Activated T-cell treated with anti-CD3 and anti-CD28 coated beads for 24 hours (primary cell): ENCODE results near the gene ARSJ.
"Not testable (repeated sequence)": the region's sequence is repeated elsewhere in the genome, so short reads cannot be mapped to it uniquely, and the experiment has no call there.

Experiments
- DNase-seq: peaks from one replicate; pipeline ENCODE4 v3.0.0-alpha.2; 2020; ENCODE audit warnings: low read depth

ARSJ gene

DNA sequence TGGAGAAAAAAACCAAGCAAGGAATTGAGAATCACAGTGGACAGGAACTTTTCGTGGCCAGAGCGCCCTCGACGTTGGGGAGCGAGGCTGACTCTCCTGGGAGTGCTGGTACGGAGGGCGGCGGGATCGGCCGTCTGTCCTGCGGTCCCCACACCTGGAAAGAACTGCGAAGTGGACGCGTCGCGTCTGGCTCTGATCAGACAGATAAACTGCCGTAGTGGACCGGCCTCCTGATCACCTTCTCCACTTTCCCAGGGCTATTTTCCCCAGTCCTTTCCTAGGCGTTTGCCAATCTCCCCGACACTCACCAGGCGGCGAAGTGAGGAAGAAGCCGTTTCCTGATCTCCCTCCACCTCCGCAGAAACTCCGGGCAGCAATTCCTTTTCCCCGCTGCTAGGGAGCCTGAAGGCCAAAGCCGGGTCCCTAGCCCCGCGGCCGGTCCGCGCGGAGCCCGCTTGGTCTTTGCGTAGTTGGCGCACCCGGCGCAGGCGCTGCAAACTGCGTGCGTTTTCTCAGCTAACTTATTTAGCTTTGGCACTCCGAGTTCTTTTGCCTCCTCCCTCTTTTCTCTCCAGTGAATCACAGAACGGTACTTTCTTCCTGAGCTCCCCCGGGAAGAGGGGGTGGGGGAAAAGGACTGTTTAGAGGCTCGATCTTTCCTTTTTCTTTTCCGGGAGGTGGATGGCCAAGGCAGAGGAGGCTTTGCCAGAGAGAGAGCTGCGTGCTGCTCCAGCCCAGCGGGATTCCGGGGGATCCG is at the start of gene ARSJ:
Gene ARSJ (minus strand): TSS at position 500 of the 757 bp plus-strand sequence. CDS start 813 bp downstream, outside the sequence.
- DNase-seq: peak; percentile 6

DNA sequence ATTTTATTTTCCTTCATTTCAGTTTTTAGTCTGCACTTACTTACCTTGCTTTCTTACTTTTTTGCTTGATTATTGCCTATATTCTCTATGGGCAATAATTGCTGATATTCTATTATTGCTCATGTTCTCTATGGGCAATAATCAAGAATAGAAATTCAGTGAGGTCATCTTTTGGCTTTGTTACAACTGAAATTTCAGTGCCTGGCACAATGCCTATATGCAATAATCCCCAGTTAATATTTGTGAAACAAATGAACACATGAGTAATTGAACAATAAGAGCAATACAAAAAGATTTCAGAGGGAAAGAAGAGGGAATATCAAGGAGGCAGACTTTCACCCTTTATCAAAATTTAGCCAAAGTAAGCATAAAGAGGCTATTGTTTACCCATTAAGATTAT is 48.6 kb upstream of the ARSJ start:
- DNase-seq: no peak

DNA sequence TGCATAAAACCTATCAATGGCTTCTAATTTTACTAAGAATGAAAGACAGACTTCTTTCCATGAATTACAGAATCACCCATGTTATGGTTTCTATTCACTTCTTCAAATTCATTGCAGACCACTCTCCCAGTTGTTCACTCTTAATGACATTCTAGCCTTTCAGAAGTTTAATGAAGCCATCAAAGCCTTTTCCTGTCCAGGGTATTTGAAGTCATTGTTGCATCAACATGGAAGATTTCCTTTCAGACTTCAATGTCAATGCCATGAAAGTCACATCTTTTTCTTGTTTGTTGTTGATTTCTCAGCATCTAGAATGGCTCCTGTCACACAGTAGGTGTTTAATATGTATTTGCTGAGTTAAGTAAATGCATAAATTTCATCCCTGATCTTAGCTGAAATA is 48.1 kb upstream of the ARSJ start:
- DNase-seq: no peak

DNA sequence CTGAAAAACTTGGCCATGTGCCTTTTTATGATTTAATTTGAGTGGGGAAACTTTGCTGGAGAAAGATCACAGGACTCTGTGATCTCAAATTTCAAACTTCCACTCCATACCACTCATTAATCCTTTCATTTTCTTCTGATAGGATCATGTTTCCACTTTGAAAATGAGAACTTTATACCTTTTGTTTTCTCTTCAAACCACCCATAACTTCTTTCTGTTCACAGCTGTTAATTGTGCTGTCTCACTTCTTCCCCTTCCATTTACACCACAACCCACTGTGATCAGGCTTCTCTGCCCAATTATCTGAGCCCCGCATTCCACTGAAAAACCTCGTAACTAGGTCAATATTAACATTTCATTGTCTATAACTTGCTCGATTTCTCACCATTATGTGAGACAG is 47.0 kb upstream of the ARSJ start:
- no peak for DNase-seq

DNA sequence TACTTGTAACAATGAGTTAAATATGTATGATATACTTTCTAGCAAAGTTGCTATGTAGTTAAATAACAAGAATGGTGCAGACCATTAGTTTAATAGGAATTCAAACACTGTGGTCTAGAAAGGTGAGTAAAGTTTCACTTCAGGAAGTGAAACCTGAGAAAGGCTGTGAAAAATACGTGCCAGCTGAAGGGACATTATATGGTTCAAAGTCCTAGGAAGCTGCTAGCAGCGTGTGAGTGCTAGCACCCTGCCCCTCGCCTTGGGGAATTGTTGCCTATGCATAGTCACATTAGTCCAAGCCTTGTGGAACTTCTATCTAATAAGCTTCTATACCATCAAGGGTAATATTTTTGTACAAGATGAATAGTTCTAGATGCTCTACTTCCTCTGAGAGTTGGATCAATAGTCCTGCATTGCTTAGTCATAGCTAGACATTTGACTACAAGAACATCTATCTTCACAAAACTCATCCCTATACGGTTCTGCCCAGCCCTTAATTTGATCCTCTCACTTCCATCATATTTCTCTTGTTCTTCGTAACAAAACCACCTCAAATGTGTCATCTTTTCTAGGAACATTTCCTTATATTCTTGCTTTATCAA is 45.8 kb upstream of the ARSJ start:
- no peak for DNase-seq

DNA sequence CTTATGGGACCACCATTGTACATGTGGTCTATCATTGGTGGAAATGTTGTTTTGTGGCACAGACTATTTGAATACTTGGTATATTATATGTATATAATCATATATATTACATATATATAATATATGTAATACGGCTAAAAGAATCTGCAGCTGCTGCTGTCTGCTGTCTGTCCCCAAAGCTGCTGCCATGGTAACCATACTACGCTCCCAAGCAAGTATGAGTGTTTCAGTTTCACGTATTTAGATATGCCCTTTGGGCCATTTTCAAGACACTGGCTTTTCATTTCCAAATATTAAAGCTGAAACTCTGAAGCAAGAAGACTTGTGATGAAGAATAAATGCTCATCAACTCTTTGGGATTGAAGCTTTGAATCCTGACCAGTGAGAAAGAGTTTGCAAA is 42.0 kb upstream of the ARSJ start:
- DNase-seq: no peak

DNA sequence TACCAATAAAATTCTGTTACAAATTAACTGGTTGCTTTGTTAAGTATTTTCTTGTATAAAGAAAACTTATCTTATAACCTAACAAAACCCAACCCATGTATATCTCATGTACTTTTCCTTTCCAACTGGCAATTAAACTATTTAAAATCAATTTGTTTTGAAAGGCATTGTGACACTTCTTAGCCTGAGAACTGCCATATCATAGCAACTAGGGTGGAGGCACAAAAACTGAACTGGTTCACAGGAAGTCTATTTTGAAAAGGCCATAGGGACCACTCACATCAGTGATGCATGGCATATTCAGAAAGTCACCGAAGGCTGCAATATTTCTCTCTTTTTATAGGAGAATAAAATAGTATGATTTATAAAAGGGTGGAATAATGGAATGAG is 40.5 kb upstream of the ARSJ start:
- DNase-seq: no peak

DNA sequence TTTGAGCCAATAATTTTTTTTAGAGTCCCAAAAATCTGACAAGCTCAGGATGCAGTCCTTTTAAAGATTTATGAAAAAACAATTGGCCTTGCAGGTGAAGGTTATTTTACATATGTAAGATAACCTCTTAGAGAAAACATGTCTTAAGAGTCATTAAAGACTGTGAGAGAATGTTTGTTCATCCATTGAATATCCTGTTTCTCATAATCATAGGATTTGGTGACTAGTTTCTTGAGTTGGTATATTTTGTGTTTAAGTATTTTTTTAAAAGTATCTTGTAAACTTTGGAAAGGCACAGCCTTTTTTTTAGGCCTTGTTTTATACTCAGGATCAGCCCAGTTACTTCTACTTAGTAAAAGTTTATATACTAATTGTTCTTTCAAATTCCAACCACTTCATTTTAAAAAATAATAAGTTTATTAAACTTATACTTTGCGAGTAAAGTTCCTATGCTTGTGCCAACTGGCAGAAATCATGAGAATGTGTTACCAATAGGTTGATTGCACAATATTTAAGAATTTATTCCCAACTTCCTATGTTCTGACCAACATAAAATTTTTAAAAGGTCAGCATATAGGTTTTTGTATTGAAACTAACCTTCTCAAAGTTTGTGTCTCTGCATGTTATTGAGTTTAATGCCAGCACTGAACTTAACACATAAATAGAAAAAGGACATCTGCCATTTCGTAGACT is 40.0 kb upstream of the ARSJ start:
- no peak for DNase-seq

DNA sequence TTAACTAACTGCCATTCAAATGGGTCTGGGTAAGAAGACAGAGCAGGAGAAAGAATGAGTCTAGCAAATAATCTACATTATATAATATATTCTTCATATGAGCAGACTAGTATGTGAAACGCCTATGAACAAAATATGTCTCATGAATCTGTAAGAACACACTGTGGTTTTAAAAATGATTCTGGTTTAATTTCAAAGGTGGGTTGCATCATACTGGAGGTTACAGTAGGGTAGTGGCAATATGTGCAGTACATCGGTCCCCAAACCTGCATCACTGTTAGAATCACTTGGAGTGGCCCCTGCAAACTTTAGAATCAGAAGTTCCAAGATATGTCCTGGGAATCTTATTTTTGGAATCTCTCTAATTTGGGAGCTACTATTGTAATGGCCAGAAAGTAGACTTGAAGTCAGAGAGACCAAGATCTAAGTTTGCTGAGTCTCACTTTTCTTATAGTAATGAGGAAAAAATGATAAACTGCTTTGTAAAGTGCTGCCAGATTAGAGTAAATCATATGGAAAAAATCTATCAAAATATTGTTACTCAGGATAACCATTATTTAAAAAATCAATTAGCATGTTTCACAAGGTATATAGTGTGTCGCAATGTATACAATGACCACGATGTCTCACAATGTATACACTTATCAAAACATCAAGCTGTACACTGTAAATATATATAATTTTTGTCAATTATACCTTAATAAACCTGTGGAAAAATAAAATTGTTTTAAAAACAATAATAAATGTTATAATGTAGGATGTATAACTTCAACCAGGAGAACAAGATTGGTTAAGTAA is 37.9 kb upstream of the ARSJ start:
- no peak for DNase-seq

DNA sequence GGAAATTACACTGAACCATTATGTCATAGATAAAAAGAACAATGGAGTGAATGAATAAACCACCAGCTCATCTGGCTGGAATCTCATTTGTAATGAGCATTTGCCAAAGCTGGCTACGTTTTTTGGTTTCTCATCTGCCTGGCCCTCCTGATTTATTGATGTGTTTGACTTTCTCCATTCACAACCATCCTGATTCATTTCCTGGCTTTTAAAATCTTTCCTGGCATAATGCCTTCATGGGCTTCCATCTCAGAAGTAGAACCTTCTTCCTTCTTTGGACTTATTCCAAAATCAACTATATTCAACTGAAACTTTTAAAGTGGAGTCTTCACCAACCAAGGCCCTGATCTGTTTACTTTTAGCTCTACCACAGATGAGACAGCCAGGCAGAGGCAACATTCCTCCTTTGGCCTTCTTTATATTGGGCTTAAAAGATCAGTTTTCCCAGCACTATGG is 36.0 kb upstream of the ARSJ start:
- no peak for DNase-seq

DNA sequence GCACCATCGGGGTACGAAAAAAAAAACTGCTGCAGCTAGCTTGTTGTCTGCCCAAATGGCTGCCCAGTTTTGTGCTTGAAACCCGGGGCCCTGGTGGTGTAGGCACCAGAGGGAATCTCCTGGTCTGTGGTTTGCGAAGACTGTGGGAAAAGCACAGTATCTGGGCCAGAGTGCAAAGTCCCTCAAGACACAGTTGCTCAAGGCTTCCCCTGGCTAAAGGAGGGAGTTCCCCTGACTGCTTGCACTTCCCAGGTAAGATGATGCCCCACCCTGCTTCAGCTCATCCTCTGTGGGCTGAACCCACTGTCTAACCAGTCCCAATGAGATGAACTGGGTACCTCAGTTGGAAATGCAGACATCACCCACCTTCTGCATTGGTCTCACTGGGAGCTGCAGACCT is 33.8 kb upstream of the ARSJ start:
- not testable (repeated sequence) for DNase-seq

DNA sequence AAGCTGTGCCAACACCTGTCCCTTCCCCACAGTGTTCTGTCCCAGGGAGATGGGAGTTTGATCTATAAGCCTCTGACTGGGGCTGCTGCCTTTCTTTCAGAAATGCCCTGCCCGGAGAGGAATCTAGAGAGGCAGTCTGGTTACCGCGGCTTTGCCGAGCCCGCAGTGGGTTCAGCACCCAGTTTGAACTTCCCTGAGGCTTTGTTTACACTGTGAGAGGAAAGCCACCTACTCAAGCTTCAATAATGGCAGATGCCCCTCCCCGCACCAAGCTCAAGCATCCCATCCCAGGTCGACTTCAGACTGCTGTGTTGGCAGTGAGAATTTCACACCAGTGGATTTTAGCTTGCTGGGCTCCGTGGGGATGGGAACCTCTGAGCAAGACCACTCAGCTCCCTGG is 33.3 kb upstream of the ARSJ start:
- DNase-seq: no peak

DNA sequence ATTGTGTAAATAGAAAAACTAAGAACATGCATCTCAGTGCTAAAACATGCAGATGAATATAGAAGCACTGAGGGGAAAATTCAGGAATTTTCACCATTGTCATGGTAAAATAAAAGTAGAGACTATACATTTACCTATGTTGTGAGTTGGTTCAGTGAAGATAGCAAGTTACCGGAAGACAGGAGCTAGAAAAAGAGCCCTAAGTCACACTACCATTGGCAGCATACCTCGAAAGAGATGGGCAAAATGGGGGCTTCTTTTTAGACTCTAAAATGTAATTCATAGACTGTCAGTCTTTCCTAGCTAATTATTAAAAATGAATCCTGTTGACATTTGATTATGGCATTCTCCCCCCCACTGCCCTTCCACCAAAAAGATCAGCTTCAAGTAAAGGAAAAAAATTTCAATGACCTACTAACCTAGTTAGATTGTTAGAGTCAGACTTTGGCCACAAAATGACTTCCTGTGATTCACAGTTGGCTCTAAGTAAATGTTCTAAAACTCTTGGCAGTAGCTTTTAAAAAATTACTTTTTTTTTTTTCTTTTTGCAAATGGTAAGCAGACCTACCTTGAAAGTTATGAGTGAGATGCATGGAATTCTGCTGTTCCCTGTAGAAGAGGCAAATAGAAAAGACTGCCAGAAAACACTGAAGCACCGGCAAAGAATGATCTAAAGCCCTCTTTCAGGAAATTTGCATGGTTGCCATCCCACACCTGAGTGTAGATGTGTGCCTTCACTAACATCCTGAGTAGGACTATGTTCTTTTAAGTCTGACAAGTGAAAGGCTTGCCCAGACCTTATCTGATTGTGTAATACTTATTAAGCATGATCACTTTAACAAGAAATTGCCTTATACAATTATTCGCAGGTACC is 26.4 kb upstream of the ARSJ start:
- no peak for DNase-seq

DNA sequence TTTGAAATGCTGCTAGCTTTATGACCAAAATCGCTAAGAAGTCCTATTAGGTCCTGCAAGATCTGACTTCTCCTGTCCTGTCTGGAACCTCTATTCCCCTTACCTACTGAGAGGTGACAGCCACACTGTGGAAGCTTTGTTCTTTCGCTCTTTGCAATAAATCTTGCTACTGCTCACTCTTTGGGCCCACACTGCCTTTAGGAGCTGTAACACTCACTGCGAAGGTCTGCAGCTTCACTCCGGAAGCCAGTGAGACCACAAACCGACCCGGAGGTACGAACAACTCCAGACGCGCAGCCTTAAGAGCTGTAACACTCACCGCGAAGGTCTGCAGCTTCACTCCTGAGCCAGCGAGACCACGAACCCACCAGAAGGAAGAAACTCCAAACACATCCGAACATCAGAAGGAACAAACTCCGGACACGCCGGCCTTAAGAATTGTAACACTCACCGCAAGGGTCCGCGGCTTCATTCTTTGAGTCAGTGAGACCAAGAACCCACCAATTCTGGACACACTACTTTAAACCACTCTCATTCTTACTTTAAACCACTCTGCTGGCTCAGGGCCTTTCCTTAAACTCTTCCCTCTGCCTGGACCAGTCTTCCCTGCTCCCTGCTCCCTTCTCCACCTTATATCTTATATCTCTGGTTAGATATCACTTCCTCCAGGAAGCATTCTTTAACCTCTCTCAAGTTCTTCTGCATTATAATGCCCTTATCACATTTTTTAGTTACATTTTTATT is 25.2 kb upstream of the ARSJ start:
- not testable (repeated sequence) for DNase-seq

DNA sequence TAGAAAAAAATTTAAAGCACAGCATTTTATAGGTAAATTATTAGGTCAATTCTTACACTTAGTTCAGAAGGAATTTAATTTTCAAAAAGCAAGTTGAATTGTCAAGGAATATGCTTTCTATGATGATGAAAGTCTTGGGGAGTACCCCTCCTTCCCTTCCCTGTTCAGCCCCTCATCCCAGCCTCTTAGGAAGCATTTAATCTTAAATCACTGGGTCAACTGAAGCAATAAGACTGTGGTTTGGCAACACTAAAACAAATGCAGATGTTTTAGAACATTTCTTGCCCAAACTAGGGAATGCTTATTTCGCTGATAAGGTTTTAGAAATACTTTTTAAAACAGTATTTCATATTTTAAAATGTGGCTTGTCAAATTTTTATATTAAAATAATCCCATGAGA is 19.1 kb upstream of the ARSJ start:
- DNase-seq: no peak

DNA sequence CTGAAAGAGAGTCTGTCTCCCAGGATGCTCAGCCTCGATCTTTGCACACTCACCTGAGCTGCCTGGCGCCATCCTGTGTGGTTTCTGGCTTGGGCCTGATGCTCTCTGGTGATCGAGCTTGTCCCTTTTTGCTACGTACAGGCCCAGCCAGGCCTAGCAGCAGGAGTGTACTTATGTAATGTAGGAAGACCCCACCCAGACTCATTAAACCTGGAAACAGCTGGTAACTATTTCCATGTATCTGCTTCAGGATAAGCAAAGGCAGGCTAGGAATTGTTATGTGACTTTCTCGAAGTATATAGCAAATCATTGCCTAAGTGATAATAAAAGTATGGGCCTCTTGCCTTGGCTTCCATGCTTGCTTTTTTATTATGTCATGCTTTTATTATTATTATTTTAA is 18.6 kb upstream of the ARSJ start:
- no peak for DNase-seq

DNA sequence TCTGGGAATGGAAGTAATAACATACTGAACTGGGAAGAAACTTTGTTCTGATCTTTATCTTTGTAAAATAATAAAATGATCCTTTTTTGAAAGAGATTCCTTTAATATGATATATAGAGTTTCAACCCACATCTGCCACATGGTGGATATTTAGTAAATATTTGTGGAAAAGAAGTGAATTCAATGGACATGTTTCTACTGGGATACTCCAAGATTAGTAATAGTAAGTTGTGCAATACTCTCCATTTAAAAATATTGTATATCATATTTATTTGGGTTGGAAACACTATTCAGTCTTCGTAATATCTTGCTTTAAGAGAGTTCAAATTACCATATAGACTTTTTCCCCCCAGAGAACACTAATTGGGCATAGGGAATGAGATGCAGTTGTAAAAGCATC is 17.8 kb upstream of the ARSJ start:
- DNase-seq: no peak

DNA sequence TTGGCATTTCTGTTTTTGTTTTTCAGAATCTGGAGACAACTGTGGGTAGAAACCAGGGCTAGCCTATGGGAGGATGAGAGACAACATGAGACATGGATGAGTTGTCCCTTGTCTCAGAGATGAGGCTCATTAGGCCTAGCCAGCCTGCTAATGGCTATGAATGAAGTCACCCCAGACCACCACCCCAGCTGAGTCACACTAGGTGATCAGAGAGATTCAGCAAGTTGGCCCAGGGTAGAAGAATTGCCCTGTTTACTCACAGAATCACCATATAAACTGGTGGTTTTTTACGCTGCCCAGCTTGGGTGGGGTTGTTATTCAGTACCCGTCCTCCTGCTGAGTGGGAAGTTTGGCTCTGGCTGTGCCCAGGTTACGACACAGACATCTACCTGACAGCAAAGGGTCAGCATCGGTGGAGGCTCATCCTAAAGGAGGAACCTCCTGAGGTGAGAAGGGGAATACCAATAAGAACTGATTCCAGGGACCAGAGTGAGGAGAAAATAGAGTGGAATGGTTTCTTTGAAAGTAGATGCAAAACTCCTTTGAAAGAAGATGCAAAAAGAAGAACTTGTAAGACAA is 17.2 kb upstream of the ARSJ start:
- DNase-seq: no peak

DNA sequence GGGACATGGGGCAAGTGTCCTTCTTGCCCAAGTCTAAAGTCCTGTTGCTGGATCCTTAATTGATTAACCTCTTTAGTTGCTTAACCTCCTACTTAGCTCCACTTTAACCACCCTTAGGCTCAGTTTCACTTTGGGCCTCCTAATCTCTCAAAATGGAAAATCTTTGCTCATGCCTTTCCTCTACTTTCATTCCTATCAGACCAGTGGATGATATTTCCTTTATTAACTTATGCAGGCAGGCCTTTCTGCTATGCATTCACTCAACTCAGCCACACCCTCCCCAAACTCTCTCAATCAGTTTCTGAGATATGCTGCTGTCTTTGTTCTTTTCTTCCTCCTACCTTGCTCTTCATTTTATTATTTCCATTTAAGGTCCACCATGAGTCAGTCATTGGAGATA is 14.4 kb upstream of the ARSJ start:
- DNase-seq: no peak

DNA sequence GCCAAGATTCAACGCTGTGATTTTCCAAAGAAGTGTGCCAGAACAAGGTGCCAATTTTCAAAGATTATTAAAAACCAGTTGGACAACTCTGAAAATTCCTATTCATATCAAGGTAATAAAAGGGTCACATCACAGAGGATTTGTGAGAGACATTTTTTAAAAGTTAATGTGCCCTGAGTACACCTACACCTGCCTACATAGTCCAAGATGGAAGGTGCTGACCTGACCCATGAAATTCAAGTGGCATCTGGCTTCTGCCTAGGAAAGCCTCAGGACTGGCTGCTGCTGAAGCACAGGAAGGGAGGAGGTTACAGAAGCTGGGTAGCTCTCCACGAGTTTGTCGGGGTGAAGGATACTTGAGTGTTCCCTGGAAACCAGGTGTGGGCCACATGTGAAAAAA is 11.4 kb upstream of the ARSJ start:
- DNase-seq: no peak
